HG02884 (cell line): Measurements from ENCODE around the gene COMTD1.
A peak's percentile ranks its signal among the peaks of the same experiment; 100 is the strongest.
"Not testable (repeated sequence)": the region's sequence is repeated elsewhere in the genome, so short reads cannot be mapped to it uniquely, and the experiment has no call there.

Experiments
- ATAC-seq: cut with Tn5 transposase; IDR thresholded peaks from one replicate; pipeline ENCODE4 v1.9.1; 2021; ENCODE audit warnings: mild to moderate bottlenecking, moderate library complexity; ENCODE audit not compliant: unreplicated experiment

COMTD1 gene

DNA sequence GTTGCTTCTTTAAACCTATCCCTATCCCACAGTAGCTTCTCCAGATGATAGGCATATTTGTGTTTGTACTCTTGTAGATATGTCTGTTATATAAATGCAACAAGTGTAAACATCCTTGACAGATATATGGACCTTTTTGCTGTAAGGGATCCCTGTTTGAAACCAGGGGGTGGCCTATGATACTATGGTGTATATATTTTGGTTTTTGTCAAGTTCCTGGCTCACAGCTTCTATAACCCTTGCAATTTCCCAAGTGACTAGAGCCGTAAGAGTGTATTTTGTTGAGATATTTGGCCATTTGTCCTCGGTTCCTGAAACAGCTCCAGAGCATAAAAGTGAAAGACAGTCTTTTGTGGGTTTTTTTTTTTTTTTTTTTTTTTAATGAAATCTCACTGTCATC, 9.7 kb downstream of the COMTD1 start:
- no peak for ATAC-seq

DNA sequence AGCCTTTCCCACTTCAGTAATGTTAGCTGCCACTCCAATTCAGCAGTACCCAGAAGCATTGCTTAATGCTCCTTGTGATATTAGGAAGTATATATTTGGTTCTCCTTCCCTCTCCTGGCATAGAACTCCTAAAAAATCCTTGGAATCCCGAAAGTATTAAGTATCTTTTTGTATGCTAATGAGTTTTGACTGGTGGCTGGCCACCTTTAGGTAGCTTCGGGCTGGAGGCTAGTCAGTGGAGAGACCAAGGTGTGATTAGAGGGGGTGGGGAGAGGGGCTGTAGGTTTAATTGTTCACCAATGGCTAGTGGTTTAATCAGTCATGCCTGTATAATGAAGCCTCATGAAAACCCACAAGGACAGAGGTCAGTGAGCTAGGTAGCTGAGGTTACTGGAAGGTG, 12.2 kb downstream of the COMTD1 start:
- no peak for ATAC-seq

DNA sequence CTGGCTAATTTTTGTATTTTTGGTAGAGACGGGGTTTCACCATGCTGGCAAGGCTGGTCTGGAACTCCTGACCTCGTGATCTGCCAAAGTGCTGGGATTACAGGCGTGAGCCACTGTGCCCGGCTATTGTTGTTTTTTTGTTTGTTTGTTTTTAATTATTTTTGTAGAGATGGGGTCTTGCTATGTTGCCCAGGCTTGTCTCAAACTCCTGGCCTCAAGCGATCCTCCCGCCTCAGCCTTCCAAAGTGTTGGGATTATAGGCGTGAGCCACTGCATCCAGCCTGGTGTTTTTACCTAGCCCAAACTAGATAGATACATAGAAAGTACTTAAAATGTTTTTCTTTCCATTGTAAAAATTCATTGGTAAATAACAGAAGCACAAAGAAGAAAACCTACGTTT, 14.3 kb downstream of the COMTD1 start:
- ATAC-seq: not testable (repeated sequence)

DNA sequence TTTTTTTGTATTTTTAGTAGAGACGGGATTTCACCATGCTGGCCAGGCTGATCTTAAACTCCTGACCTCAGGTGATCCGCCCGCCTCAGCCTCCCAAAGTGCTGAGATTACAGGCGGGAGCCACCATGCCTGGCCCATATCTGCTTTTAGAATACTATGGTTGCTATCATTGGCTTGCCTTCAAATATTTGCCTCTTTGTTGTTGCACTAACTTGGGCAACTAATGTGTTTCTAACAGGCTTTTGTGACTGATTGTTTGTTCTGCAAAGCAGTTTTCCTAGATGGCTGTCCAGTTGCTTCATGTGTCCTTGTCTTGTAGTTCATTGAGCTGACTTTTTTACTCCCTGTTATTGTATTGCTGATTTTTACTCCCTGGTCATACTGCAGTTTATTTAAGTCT, 15.5 kb downstream of the COMTD1 start:
- no peak for ATAC-seq

DNA sequence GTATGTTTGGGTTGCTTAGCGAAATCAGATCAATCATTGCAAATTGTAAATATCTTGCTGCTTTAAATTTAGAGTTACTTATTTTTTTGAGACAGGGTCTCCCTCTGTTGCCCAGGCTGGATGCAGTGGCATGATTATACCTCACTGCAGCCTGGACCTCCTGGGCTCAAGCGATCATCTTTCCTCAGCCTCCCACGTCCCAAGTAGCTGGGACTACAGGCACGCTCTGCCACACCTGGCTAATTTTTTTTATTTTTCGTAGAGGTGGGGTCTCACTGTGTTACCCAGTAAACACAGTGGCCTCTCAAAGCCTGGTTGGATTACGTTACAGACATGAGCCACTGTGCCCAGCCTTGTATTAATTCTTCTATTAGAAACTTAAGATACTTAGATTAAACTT, 23.4 kb downstream of the COMTD1 start:
- ATAC-seq: no peak

DNA sequence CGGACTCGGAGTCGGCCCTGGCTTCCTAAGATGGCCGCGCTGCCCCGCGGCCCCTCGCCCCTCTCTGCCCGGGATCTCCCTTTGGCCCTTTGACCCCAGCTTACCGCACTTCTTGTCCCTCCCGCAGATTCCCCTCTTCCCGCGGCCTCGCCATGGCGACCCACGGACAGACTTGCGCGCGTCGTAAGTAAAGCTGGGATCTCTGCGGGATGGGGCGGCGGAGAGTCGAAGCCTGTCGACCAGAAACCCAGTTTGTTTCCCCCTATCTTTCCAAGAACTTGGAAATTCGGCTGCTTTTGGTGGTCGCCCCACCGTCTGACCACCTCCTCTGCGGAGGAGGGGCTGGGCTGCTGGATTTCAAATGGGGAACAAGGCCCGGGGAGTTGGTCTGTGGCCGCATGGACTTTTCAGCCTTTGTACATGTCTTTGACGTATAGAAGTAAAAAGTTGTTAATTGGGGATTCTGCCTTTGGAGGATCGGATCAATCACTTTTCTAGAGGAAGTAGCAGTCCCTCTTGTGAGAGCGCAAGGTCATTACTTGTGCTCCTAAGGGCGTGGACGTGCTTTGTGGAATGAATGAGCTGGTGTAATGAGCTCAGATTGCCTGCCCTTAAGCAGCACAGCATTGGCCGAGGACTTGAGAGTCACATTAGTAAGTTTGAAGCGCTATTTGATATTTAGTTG, 24.6 kb downstream of the COMTD1 start:
- ATAC-seq: no peak

DNA sequence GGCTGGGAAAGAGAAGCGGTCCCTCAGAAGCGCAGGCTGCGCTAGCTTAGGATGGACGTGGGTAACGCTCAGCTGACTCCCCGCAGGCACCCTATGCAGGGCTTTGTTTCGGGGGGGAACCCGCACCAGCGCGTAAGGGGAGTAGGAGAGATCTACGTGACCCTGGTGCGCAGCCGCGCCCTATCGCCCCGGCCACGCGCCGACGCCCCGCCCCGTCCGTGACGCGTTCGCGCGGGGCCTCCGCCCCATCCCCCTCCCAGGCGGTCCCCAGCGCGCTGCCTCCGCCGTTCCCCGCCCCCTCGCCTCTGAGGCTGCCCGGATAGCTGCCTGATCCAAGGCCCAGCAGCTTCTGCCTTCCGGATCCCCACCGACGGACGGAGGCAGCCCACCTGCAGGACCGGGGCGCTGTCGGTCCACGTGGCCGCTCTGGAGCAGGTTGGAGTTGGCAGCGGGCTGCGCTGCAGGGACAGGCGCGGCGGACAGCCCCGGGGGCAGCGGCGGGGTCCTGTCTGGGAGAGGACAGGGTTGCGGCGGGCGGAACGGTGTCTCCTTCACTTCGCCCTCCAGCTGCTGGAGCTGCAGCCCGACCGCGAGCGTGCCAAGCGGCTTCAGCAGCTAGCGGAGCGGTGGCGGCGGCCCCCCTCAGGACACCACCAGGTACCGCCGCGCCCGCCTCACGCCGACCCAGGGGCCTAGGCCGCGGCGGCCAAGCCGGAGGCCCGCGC, 25.3 kb downstream of the COMTD1 start, which contains the start of gene VDAC2:
VDAC2 (plus strand) TSS at position 515 of the 725 bp plus-strand sequence. CDS start 363 bp downstream, outside the sequence.
- peak; percentile 78 for ATAC-seq

DNA sequence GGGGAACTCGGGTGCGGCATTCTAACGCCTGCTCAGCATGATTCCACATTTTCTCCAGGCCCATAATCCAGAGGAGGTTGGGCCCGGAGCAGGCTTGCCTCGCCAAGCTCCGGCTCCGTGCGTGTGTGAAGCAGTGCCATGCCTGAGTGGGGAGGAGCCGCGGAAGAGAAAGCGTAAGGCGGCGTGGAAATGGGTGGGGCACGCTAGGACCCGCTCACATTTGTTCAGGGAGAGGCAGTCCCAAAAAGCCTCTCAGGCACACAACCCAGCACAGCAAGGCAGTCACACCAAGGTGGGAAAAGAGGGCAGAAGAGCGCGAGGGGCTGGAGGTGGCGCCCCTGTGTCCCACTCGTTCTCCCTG, 25.9 kb downstream of the COMTD1 start:
- ATAC-seq: peak; percentile 50

DNA sequence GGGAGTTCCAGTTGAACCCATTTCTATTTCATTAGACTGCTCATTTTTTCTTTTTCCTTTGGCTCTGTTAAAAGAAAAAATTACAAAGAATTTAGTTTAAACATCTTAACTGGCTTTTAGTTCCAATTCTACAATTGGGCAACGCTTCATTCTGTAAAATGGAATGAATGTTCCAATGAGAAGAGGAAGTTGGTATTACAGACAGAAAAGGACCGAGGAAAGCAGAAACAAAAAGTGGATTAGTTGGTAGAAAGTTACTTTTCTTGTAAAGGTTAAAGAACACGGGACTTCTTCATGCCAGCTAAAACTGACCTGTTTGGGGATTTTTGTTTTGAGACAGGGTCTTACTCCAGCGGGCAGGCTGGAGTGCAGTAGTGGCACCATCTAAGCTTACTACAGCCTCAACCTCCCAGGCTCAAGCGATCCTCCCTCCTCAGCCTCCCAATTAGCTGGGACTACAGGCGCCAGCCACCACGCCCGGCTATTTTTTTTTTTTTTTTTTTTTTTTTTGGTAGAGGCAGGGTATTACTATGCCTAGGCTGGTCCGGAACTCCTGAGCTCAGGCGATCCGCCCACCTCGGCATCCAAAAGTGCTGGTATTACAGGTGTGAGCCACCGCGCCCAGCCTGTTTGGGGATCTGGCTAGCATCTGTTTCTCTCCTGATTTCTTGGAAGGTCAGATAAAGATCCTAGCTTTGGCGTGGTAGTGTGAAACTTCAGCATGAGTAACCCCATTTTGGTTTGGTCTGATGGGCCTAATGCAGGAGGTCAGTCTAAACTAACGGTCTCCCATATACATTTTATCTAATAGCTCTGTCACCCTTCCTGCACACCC, 26.5 kb downstream of the COMTD1 start:
- ATAC-seq: peak; percentile 2

DNA sequence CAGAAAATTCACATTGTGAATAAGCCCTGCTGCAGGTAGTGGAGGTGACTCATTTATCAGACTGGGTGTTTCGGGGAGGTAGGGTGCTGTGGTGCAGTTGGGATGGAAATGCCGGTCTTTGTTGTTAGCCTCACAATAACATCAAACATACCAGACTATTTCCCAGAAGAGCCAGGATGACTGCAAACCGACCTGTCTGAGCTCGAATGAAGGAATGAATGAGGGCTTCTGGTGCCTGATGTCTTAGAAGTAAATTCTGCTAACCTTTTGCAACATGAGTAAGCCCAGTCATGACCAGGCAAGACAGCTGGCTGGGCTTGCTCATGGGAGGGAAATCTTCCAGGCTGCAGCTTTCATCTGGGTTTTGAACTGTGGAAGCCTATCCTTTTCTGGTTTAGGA, 27.6 kb downstream of the COMTD1 start:
- no peak for ATAC-seq

DNA sequence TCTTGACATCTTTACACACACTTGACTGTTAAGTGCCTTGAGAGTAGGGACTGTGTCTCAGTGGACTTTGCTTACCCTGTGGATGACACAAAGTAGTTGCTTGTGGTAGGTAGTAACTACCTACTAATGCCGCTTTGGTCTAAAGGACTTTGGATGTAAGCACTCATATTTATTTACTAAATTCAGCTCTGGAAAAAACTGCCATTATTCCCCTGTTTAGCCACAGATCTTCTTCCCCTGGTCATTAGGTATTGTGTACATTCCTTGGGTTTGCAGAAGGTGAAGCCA, 28.0 kb downstream of the COMTD1 start:
- ATAC-seq: no peak

DNA sequence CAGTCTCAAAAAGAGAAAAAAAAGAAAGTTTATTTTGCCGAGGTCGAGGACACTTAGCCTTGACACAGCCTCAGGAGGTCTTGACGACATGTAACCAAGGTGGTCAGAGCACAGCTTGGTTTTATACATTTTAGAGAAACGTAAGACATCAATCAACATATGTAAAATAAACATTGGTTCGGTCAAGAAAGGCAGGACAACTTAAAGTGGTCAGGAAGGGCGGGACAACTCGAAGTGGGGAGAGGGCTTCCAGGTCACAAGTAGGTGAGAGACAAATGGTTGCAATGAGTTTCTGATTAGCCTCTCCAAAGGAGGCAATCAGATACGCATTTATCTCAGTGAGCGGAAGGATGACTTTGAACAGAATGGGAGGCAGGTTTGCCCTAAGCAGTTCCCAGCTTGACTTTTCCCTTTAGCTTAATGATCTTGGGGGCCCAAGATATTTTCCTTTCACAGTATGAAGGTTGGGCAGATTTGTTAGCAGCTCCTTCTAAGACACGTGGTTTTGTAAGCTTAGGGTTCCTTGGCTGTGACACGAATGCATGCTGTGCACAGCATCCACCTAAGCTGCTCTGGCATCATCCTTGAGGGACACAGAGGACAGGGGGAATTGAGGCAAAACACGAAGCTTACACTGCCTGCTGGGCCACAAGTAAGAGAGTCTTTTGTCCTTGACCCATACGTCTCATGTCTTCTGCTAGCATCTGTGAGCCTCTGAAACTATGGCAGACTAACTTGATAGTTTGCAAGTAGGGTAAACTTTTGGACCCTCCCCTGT, 28.5 kb downstream of the COMTD1 start:
- no peak for ATAC-seq

DNA sequence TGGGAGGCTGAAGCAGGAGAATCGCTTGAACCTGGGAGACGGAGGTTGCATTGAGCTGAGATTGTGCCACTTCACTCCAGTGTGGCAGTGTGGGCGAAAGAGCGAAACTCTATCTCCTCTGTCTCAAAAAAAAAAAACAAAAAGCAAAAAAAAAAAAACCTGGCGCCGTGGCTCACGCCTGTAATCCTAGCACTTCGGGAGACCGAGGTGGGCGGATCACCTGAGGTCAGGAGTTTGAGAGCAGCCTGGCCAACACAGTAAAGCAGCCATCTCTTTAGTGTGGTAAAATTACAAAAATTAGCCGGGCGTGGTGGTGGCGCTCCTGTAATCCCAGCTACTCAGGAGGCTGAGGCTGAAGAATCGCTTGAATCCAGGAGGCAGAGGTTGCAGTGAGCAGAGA, 29.1 kb downstream of the COMTD1 start:
- not testable (repeated sequence) for ATAC-seq

DNA sequence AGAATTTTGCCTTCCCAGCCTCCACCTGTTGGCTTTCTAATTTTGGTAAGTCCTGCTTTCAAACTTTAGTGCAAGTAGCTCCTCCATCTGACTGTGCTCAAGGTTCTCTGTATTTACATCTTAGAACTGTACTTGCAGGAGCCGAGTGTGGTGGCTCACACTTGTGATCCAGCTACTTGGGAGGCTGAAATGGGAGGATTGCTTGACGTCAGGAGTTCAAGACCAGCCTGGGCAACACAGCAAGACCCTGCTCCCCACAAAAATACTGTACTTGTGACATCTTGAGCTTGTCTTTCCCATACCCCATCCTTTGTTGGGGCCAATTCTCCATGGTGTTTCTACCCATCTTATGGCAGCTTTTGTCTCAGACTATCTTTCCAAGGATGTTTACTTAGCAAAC, 29.8 kb downstream of the COMTD1 start:
- ATAC-seq: no peak

DNA sequence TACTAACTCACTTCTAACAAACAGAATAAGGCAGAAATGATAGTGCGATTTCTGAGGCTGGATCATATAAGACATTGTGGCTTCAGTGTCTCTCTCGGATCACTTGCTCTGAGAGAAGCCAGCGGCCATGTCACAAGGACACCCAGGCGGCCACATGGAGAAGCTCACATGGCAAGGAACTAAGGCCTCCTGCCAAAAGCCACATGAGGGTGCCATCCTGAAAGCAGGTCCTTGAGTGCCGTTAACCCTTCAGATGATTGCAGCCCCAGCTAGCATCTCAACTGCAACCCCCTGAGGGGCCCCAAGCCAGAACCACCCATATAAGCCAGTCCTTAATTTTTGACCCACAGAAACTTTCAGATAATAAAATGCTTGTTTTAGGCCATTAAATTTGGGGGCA, 32.0 kb downstream of the COMTD1 start:
- no peak for ATAC-seq

DNA sequence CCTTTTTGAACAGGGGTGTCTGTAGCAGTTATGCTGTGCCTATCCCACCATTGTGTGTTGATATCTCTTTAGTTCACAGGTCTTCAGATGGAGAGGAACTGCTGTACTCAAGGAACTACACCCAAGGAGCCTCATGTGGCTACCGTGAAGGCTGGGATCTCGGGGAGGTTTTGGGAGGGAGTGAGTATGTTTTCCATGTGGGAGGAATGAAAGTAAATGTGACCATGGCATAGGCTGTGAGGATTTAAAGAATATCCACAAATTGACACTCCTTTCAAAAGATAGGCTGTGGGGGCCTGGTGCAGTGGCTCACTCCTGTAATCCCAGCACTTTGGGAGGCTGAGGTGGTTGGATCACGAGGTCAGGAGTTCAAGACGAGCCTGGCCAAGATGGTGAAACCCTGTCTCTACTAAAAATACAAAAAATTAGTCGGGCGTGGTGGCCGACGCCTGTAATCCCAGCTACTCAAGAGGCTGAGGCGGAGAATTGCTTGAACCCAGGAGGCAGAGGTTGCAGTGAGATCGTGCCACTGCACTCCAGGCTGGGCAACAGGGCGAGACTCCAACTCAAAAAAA, 32.6 kb downstream of the COMTD1 start:
- not testable (repeated sequence) for ATAC-seq

DNA sequence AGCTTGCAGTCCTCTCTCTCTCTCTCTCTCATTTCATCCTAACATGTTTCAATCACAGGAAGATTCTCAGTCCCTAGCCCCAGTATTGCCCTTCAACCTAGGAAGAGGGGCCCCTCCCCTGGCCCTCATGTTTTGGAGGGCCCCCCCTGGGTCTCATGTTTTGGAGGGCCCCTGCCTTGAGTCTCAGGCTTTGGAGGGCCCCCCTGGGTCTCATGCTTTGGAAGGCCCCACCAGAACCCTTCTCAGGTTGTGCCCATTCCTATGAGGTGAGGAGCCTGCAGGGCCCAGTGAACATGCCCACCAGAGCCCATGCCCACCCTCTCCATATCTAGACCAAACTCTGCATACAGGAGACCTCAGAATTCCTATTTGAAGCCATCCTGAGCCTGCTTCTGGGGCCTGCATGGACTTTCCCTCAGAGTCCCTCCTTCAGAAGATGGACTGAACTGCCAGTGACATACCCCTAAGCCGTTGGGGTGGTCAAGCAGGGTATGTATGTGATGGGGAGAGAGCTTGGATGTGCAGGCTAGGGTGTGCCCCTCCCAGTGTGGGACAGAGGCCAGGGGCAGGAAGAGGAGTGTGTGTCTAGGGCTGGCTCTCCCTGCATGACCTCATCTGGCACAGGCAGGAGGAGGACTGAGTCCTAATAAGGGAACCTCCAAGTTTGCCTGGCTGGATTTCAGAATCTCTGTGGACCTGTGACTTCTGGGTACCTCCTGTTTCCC, 33.3 kb downstream of the COMTD1 start:
- ATAC-seq: no peak

DNA sequence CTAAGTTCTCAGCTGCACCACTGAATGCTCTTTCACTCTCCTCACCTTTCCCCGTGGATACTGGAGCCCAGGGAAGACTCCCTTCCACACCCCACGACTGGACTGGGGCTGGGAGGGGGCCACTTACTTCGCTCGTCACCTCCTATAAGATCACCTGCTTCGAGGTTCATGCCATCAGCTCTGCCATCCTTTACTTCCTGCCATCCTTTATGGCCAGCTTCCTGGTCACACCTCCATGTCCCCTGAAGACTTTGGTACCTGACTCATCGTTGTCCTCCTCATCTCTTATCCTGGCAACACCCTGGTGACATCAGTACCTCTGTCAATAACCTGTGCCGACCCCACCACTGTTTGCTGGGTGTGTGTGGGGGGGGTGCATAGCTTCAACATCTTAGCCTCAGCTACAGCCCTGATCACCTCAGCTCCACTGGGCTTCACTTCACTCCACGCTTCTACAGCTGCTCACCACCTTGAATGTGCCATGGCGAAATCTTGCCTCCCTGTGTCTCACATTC, 33.9 kb downstream of the COMTD1 start:
- ATAC-seq: no peak

DNA sequence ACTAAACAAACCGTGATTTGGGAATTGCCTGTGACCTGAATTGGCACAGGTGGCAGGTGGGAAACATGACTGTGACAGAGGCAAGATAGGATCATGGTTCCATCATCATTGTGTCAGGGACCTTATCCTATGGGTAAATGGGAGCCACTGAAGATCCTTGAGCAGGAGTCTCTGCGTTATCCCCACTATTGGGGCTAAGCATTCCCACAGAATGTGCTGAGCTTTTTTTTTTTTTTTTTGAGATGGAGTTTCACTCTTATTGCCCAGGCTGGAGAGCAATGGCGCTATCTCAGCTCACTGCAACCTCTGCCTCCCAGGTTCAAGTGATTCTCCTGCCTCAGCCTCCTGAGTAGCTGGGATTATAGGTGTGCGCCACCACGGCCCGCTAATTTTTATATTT, 35.8 kb downstream of the COMTD1 start:
- ATAC-seq: not testable (repeated sequence)

DNA sequence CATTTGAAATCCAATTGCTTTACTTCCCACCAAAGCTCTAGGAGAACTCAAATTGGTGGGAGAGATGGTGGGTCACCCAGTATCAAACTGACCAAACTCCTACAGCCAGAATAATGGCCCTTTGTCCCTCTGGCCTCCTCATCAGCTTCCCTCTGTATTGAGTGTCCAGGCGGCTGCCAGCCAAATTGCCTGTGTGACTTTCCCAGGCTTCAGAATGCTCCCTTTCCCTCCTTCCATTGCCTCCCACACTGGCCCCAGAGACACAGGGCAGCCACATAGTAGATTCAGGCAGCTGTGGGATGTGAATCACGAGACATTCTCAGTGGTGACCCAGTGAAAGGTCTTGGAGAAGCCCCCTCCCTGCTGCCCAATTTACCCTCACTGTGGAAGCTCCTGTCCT, 37.9 kb downstream of the COMTD1 start:
- no peak for ATAC-seq
